NCI-H146 treated with DMSO at 0.1 percent for 48 hours (cell line): ENCODE results near the gene DCAF11.
A peak's percentile ranks its signal among the peaks of the same experiment; 100 is the strongest.

Source experiments
- DNase-seq: peaks from one replicate; lab custom pipeline; 2025; ENCODE audit not compliant: unreplicated experiment; lab: John Stamatoyannopoulos, UW

Gene DCAF11

DNA sequence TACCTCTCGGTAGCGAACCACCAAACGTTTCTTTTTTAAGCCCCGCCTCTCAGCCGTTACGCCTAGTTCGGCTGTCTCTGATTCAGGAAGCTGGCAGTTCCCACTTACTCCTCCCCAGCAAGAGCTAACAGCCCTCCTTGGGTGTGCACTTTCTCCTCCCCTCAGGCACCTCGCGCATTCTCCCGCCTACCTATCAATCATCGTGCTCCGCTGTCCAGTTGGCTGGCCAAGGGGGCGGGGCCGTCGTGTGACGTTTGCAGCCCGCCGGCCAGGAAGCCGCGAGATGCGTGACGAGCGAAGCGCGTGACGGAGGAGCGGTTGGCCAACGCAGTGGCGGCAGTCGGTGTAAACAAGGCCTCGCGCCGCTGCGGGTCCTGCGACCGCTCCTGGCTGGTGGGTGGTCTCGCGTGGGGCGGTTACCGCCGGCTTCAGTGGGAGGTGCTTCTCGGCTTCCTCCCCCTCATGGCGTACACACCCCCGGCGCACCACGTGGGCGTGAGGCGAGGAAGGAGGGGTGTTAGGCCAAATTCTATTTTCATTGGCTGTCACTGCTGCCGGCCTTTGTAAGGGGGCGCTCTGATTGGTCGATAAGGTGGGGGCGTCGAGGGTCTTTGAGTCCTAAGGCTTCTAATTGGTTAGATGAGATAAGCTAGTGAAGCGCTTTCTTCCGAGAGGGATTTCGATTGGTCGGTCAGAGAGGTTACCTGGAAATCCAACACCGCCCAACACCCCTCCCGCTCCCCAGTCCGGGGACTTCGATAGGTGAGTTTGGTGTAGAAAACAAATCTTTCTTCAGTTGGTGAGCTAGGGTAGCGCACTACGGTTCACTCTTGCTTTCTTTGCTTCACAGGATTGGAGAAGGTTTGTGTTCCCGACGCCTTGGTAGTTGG, at the start of gene DCAF11, which contains the start of gene NRL:
DCAF11 (plus strand) TSS at position 246 of the 890 bp plus-strand sequence. CDS start 818 bp downstream, outside the sequence.
NRL (minus strand) TSS at position 418 of the 890 bp plus-strand sequence. CDS start 32,101 bp downstream, outside the sequence.
- peak; percentile 98 for DNase-seq

DNA sequence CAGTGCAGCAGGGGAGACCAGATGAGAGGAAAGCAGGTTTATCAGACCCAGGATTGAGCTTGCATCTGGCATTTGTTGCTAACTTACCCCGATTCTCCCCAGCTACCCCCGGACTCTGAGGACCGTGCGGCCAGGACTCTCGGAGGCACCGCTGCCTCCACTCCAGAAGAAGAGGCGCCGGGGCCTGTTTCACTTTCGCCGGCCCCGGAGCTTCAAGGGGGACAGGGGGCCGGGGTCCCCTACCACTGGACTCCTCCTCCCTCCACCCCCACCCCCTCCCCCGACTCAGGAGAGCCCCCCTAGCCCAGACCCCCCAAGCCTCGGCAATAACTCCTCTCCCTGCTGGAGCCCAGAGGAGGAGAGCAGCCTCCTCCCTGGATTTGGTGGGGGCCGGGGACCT, 49.7 kb upstream of the DCAF11 start:
- no peak for DNase-seq

DNA sequence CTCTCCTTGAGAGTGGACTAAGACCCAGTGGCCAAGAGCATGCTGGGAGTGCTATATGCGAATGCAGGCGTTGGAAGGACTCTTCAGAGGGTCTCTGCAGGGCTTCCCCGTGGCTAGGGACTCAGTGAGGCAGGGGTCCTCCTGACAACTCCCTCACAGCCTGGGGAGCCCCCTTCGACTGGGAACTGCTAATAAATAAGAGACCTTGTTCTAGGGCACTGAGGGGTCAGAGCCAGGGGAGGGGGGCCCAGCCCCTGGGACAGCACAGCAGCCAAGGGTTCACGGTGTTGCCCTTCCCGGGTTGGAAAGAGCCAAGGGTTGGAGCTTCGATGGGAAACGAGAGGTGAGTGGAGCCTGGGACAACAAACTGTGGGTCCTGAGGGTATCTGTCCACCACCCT, 49.2 kb upstream of the DCAF11 start:
- DNase-seq: no peak

DNA sequence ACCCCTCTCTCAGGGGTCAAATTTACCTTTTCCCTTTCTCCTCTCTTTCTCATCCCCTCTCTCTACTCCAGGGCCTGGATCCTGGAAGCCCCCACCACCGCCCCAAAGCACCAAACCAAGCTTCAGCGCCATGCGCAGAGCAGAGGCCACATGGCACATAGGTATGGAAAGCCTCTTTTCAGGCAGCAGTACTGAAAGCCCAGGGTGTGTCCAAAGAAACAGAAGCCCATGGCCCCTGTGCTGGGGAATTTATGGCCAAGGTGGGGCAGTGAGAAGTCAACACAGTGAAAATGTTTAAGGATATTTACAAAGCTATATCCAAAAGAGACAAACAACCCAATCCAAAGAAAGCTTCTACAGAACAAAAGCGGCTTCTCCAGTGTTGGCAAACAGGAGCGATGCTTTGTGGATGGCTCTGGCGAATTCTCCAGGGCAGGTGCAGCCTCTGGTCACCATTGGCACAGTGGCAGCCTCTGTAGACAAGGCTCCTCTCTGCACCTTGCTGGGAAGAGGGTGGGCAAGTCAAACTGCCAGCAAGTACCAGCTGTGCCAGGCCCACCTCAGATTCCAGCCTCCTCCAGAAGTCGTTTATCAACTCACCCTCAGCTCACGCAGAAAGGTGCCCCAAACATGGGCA, 48.0 kb upstream of the DCAF11 start:
- no peak for DNase-seq

DNA sequence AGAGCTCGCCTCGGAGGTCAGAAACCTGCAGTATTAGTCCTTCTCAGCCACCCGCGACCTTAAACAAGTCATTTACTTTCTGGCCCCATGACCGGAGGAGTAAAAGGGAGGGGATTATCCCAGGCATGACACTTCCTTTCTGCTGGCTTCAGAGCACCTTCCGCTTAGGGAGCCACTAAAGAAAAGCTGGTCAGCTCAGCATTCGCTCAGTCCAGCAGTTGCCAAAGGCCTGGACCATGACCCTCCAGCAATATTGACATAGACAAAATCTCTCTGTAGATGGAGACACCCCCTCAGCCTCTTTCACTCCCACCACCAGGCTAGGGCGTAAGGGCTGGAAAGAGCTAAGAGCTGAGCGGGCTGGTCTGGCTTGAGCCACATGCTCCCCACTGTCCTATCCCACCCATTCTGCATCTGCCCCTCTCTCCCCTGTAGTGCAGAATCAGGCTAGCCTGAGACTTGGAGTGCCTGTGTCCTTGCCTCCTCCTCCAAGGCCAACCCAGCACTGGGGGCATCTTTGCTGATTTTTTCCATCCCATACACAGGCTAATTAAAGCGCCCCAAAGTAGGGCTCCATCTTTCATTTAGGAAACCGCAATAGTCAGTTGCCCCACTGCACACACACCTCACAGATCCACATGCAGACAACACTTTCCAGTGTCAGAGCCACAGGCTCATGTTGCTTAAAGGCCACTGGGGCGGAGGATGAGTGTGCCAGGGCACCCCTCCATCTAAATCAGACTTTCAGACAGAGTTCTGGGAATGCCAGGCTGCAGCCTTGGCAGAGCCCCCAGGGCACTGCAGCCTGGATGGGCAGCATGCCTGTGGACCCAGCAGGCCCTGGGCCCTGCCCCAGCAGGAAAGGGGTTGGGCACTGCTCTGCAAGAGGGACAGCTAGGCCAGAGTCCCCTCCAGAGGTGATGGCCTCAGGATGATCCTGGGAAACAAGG, 47.2 kb upstream of the DCAF11 start:
- no peak for DNase-seq

DNA sequence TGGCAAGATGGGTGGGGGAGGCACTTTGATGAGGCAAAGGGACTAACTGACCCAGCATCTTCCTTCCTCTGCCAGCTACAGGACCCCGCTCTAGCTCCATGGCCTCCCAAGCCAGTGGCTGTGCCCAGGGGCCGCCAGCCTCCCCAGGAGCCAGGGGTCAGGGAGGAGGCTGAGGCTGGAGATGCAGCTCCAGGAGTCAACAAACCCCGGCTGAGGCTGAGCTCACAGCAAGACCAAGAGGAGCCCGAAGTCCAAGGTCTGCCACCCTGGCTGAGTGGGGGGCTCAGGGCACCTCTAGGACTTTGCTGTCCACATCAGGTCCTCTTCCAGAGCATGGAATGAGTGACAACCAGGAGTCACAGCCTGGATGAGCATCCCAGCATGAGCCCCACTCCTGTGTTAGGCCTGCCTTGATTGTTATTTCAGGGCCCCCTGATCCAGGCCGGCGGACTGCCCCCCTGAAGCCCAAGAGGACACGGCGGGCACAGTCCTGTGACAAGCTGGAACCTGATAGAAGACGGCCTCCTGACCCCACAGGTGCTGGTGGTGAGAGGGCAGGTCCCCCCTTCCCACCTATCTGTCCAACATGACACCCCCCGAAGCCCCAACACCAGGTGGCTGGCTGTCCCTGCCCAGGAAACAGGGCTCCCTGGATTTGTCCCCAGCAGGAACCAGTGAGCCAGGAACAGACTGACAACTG, 45.7 kb upstream of the DCAF11 start:
- no peak for DNase-seq

DNA sequence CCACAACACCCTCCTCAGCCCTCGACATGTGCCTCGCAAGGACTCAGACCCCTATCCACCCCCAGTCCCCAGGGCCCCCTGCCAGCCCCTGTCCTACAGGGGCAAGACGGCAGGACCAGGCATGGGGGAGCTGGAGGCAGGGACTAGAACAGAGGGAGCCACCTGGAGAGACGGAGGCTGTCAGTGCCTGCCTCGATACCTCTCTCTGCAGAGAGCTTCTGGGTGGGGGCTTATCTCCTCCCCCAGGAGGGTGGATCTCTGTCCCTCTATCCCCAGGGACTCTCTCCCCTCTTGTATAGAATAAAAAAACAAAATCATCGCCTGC, 45.2 kb upstream of the DCAF11 start:
- no peak for DNase-seq

DNA sequence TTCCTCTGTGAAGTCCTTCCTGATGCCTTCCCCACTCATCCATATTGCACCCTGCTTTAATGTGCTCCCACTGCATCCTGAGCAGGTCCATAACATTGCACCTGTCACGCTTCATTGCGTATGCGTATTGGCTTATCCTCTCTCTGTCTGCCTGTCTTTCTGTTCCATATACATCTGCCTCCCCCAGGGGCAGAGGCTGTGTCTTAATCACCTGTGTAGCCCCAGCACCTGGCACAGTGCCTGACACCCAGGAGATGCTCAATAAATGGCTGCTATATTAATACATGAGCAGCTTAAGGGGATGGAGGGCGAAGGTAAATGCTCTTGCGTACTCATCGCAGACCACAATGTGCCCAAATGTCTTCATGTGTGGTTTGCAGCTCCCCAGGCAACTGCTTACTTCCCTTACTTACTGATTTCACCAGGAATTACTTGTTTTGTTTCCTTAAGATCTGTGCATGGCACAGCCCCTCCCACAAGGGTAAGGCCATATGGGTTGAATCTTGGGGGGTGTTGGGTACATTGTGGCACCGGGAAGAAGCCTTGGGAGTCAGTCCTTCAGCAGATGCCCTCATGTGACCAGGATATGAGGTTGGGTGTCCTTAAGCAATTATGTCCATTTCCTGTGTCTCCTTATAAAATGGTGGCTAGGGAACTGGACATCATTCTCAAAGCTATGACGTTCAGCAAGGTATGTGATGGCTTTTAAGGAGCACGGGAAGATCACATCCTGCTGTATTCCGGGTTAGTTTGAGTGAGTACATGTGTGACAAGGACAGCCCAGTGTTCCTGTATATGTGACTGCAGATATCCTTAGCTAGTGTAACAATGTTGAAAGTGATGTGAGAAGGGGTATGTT, 44.1 kb upstream of the DCAF11 start:
- peak; percentile 16 for DNase-seq

DNA sequence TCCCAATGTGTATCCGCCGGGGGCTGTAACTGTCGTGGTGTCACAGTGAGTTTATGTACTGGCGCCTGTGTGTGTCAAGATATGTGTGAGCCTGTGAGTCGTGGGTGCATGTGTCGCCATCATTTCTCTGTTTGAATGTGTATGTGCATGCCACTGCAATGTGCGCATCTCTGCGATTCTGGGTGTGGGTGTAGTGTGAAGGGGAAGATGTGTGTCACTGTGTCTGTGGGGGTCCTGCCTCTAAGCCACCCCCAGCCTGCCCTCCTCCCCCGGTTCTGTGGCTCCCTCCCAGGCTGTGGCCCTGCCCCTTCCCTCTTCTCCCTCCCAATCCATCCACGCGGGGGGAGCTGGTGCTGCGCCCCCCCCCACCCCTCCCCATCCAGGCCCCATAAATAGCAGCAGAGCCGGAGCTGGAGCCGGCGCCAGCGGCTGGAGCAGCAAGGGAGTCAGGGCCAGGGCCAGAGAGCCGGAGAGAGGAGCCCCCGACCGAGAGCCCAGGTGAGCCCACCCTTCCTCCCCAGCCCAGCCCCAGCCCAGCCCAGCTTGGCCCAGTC, 43.4 kb upstream of the DCAF11 start, which contains the start of gene CPNE6:
CPNE6 (plus strand) TSS at position 419 of the 554 bp plus-strand sequence. CDS start 1,375 bp downstream, outside the sequence.
- no peak for DNase-seq

DNA sequence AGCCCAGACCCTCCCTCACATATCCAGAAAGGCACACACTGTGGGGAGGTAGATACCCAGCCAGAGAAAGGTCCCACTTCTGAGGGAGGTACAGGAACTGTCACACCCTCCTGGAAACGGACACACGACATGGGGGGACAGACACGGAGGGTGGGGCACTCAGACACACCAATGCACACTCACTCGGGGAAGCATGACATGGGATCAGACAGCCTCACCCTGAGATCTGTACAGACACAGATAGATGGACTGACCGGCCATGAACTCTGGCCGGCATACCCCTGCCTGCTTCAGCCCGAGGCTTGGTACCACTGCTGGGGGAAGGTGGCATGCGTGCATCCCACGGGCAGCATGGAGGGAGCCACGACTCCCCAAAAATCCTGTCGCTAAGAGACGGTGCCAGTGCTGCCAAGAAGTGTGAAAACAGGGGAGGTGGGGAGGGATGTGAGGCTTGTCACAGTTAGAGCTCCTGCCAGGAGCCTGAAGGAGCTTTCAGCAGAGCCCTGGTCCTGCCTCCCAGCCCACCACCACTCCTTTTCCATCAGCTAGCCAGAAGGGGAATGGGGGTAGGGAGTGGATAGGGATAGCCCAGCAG, 42.6 kb upstream of the DCAF11 start:
- no peak for DNase-seq

DNA sequence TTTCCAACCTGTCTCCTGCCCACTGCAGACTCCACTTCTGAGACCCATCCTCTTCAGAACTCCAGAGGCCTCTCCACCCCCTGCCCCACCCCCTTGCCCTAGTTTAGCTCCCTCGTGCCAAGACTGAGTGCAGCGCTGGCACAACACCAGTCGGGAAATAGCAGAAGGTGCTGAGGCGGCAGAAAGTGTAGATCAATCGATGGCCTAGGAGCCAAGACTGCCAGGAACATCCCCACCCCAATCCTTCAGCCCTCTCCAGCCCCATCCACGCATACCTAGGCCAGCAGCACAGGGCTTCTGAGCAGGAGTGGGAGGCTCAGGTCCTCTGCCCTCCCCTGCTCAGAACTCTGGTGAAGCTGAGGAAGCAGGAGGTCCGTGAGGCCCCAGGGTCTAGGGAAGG, 42.1 kb upstream of the DCAF11 start:
- DNase-seq: no peak

DNA sequence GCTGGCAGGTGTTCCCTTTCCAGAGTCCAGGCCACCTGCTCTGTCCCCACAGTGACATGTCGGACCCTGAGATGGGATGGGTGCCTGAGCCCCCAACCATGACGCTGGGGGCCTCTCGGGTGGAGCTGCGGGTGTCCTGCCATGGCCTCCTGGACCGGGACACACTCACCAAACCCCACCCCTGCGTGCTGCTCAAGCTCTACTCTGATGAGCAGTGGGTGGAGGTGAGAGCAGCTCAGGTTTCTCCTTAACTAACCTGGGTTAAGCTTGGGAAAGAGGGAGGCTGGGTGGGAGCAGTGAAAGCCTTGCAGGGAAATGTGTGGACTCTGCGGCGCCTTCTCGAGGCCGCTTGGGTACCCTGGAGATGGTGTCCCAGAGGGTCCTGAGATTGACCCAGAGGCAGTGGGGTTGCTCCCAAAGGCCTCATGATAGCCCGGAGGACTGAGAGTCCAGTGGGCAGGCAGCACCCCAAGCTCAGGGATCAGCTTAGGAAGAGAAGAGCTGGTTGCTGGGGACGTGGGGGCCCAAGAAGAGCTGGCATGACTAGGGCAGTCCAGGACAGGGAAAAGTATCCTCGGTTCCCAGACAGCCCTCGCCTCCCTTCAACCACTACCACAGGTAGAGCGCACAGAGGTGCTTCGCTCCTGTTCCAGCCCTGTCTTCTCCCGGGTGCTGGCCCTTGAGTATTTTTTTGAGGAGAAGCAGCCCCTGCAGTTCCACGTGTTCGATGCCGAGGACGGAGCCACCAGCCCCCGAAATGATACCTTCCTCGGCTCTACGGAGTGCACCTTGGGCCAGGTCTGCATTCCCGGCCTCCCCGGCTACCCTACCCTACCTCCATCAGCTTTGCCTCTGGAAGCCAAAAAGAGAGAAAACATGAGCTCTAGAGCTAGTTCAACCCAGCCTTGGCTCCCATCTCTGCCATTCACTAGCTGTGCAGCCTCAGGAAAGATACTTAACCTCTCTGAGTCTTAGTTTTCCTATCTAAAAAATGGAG, 41.4 kb upstream of the DCAF11 start:
- DNase-seq: no peak

DNA sequence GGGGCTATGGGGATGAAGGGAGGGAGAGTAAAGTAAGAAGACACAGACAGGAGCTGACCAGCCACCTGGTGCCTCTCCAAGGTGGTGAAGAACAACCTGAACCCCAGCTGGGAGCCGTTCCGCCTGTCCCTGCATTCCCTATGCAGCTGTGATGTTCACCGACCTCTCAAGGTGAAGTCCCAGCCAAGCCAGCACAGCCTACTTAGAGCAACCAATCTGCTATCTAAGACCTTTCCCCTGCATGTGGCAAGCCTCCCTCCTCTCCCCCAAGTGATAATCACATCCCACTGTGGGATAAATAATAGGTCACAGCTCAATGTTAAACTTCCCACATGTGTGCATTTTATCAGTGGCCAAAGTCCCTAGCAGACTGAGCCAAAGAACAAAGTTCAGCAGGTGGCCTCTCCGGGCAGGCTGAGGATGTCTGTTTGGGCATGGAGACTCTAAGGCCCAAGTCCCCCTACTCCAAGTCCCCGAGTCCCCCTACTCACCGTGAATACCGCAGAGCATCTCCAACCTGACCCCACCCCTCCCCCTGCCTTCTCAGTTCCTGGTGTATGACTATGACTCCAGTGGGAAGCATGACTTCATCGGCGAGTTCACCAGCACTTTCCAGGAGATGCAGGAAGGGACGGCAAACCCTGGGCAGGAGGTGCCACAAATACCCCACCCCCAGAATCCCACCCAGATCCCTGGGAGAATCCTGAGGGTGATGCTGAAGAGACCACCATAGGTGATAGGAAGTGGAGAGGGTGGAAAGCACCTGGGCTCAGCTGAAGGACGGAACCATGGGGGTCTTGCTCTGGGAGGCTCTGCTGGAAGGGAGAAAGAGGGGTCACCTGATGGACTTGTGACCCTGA, 39.7 kb upstream of the DCAF11 start:
- no peak for DNase-seq

DNA sequence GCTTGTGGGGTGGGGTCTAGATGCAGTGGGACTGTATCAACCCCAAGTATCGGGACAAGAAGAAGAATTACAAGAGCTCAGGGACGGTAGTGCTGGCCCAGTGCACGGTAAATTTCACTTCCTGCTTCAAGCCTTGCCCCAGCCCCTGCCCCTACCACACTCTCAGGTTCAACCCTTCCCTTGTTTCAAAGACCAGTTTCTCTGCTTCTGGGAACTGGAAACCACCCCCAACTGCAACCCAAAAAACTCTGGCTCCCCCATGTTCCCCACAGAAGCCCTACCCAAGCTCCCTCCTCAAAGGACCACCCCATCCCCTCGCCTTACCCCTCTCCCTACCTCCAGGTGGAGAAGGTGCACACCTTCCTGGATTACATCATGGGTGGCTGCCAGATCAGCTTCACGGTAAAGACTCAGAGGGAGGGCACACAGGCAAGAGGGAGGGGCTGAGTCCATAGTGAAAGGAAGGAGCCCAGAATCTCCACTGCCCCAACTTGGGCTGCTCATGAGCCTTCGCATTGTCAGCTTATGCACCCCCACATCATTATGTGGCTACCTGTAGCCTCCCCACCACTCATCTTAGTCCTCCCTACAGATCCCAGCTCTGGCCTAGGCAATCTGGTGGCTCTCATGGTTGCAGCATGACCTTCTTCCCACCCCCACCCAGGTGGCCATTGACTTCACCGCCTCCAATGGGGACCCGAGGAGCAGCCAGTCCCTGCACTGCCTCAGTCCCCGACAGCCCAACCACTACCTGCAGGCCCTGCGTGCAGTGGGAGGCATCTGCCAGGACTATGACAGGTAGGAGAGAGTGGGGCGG, 38.9 kb upstream of the DCAF11 start:
- DNase-seq: no peak

DNA sequence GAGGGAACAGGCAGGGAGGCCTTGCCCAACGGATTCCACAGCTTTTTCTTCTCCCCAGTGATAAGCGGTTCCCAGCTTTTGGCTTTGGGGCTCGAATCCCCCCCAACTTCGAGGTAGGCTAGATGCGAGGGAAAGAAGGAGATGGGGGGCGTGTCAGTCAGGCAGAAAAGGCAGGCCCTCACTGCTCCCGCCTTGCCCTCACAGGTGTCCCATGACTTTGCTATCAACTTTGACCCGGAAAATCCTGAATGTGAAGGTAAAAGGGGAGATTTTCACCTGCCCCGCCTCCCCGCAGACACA, 38.3 kb upstream of the DCAF11 start:
- DNase-seq: no peak

DNA sequence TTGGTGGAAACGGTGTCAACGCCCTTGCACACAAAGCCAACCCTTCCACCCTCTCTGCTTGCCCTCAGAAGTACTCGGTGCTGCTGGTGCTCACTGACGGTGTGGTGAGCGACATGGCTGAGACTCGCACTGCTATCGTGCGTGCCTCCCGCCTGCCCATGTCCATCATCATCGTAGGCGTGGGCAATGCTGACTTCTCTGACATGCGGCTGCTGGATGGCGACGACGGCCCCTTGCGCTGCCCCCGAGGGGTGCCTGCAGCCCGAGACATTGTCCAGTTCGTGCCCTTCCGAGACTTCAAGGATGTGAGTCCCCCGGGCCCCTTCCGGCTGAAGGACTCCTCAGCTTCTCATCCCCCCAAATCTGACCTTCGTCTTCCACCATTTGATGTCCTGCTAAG, 37.5 kb upstream of the DCAF11 start:
- DNase-seq: no peak
